GM19043 (cell line): ENCODE measurements around the gene CLCF1.

ENCODE experiments used
- ATAC-seq: cut with Tn5 transposase; IDR thresholded peaks from one replicate; pipeline ENCODE4 v1.9.1; 2021; ENCODE audit warnings: low read depth; ENCODE audit not compliant: unreplicated experiment

Gene CLCF1

GRCh38 chr11:67396587-67397389 is 23.4 kb upstream of the CLCF1 start:
- no peak for ATAC-seq

- ATAC-seq: no peak
These were observed 22.8 kb upstream of the CLCF1 start for GRCh38 chr11:67396259-67396581.

GRCh38 chr11:67395555-67396258 is 22.3 kb upstream of the CLCF1 start:
- ATAC-seq: no peak

- no peak for ATAC-seq
These were observed 20.6 kb upstream of the CLCF1 start for GRCh38 chr11:67393990-67394389.

GRCh38 chr11:67393437-67393836 is 20.0 kb upstream of the CLCF1 start:
- no peak for ATAC-seq

- no peak for ATAC-seq
These were observed 18.9 kb upstream of the CLCF1 start for GRCh38 chr11:67392183-67392715.

- peak; percentile 42 for ATAC-seq
These were observed 18.1 kb upstream of the CLCF1 start, which contains the start of gene RAD9A for GRCh38 chr11:67391304-67392182. Gene RAD9A (plus strand): TSS chr11:67391986. CDS start chr11:67392045, 59 bp downstream.

GRCh38 chr11:67390947-67391303 is 17.5 kb upstream of the CLCF1 start:
- no peak for ATAC-seq

- no peak for ATAC-seq
These were observed 16.1 kb upstream of the CLCF1 start for GRCh38 chr11:67389477-67389876.

GRCh38 chr11:67387518-67387917 is 14.1 kb upstream of the CLCF1 start:
- ATAC-seq: no peak

GRCh38 chr11:67387069-67387468 is 13.7 kb upstream of the CLCF1 start:
- no peak for ATAC-seq

- ATAC-seq: no peak
These were observed 11.5 kb upstream of the CLCF1 start for GRCh38 chr11:67384851-67385366.

GRCh38 chr11:67382276-67383136 is 9.1 kb upstream of the CLCF1 start:
- peak; percentile 63 for ATAC-seq

GRCh38 chr11:67381244-67381972 is 8.0 kb upstream of the CLCF1 start:
- no peak for ATAC-seq

- no peak for ATAC-seq
These were observed 6.0 kb upstream of the CLCF1 start for GRCh38 chr11:67379061-67380058.

- no peak for ATAC-seq
These were observed 5.1 kb upstream of the CLCF1 start for GRCh38 chr11:67378544-67378943.

- no peak for ATAC-seq
These were observed 3.7 kb upstream of the CLCF1 start for GRCh38 chr11:67376873-67377808.
